HepG2 (cell line): ENCODE measurements around the gene LCN1. TPM values are rescaled to one million over a fixed set of nuclear protein-coding genes. Genes with fewer than 3 reads are reported as not detected.

Experiments used
- ATAC-seq: fragments of 200-7000 bp; cut with Tn5 transposase; 3 replicates; pipeline ENCODE4 v1.9.1; 2020; ENCODE audit warnings: mild to moderate bottlenecking, moderate library complexity
- BruUV-seq: library from RNA; stranded (reverse); fragments of 400-500 nt; replicated peaks from 2 replicates; lab custom pipeline; 2021; lab: Mats Ljungman, UMichigan
- CTCF ChIA-PET: fragments of 300-600 bp; formaldehyde crosslinking; extraction: SDS; loops from one replicate; lab custom pipeline; 2021; ENCODE audit warnings: low total read pairs, inconsistent platforms, low intra/inter-chr PET ratio; lab: Yijun Ruan, JAX
- POLR2A ChIA-PET: fragments of 350-600 bp; sonication (Branson Sonifier 250); formaldehyde crosslinking; loops from one replicate; lab custom pipeline; 2020; ENCODE audit warnings: antibody characterized with exemption, inconsistent platforms; lab: Yijun Ruan, JAX
- DNase-seq: peaks from one replicate; pipeline ENCODE4 v3.0.0-alpha.2; 2015; ENCODE audit warnings: low spot score
- FAIRE-seq: peaks from 3 replicates; lab custom pipeline; 2011; peaks lifted over from hg19 to GRCh38; lab: Jason Lieb, UNC
- H2AFZ ChIP-seq: one replicate; pipeline ENCODE4 v1.6.1; 2011; ENCODE audit warnings: low read length, inconsistent platforms
- H3K27ac ChIP-seq: fragments of 300-600 bp; 3 replicates; pipeline ENCODE4 v1.8.0; 2011; ENCODE audit warnings: mixed run types, mild to moderate bottlenecking, mixed read lengths, low read length, inconsistent platforms; ENCODE audit not compliant: insufficient read depth; ENCODE audit errors: extremely low read length
- H3K27me3 ChIP-seq, 2 experiments: fragments of 200-600 bp in 1 of 2; 2 replicates in 1 of 2; 3 replicates in 1 of 2; pipeline versions ENCODE4 v1.6.0 to v1.8.0; 2011; ENCODE audit warnings: low read length in 2 of 2, mild to moderate bottlenecking in 2 of 2, moderate library complexity in 2 of 2, inconsistent platforms in 1 of 2; ENCODE audit not compliant: insufficient read depth in 2 of 2, control insufficient read depth in 1 of 2
- H3K36me3 ChIP-seq, 2 experiments: fragments of 200-600 bp in 1 of 2; replicated peaks in 1 of 2; 2 replicates in 1 of 2; 3 replicates in 1 of 2; pipeline versions ENCODE4 v1.5.1 to v1.8.0; 2011; ENCODE audit warnings: low read length in 2 of 2, inconsistent platforms in 1 of 2; ENCODE audit not compliant: insufficient read depth in 2 of 2, control insufficient read depth in 1 of 2
- H3K4me1 ChIP-seq: 2 replicates; pipeline ENCODE4 v1.5.1; 2012; ENCODE audit warnings: low read length, inconsistent platforms; ENCODE audit not compliant: insufficient read depth
- H3K4me2 ChIP-seq: 2 replicates; pipeline ENCODE4 v1.6.0; 2011; ENCODE audit warnings: low read depth, low read length, inconsistent platforms
- H3K4me3 ChIP-seq, 3 experiments: fragments of 200-600 bp in 1 of 3; sonication (generic), shearing (Covaris generic) in 1 of 3; replicated peaks in 1 of 3; 2 replicates each; pipeline ENCODE4 v1.5.1; 2011 to 2016; ENCODE audit warnings: low read length in 3 of 3, inconsistent platforms in 2 of 3, low read depth in 2 of 3, mild to moderate bottlenecking in 2 of 3, control low read depth in 1 of 3, mixed read lengths in 1 of 3; ENCODE audit not compliant: insufficient read depth in 1 of 3
- H3K79me2 ChIP-seq: one replicate; pipeline ENCODE4 v1.6.1; 2011; ENCODE audit warnings: low read length, inconsistent platforms; ENCODE audit not compliant: insufficient read depth
- H3K9ac ChIP-seq: 2 replicates; pipeline ENCODE4 v1.6.0; 2011; ENCODE audit warnings: mild to moderate bottlenecking, low read depth, low read length, inconsistent platforms; ENCODE audit not compliant: insufficient read depth
- H3K9me3 ChIP-seq: 2 replicates; pipeline ENCODE4 v1.5.1; 2012; ENCODE audit warnings: mild to moderate bottlenecking, low read length
- H4K20me1 ChIP-seq: 2 replicates; pipeline ENCODE4 v1.6.0; 2011; ENCODE audit warnings: inconsistent platforms, mild to moderate bottlenecking, low read length, moderate library complexity; ENCODE audit not compliant: insufficient read depth
- CTCF ChIP-seq: sonication (generic); formaldehyde crosslinking; IDR thresholded peaks from 2 replicates; pipeline ENCODE4 v1.5.0; 2020; ENCODE audit warnings: mild to moderate bottlenecking, missing genetic modification reagents, moderate library complexity
- ELF4 ChIP-seq: sonication (generic); formaldehyde crosslinking; IDR thresholded peaks from 2 replicates; pipeline ENCODE4 v1.5.0; 2020; ENCODE audit warnings: missing genetic modification reagents, mild to moderate bottlenecking, moderate library complexity, borderline replicate concordance
- REXO4 ChIP-seq: sonication (generic); formaldehyde crosslinking; IDR thresholded peaks from 2 replicates; pipeline ENCODE4 v1.8.0; 2022; ENCODE audit warnings: missing genetic modification reagents, mild to moderate bottlenecking, borderline replicate concordance
- SKI ChIP-seq: fragments of 450-650 bp; IDR thresholded peaks from one replicate; pipeline ENCODE4 v1.6.1; 2018; ENCODE audit warnings: mild to moderate bottlenecking; ENCODE audit not compliant: partially characterized antibody
- ZNF558 ChIP-seq: sonication (generic); formaldehyde crosslinking; IDR thresholded peaks from 2 replicates; pipeline ENCODE4 v1.9.0; 2022; ENCODE audit warnings: mild to moderate bottlenecking, missing genetic modification reagents, borderline replicate concordance
- WGBS: methylation state at CpG from one replicate; pipeline ENCODE4 v1.1.6; 2017; ENCODE audit warnings: low lambda C conversion rate; 5-methylcytosine and 5-hydroxymethylcytosine counted together
- in situ Hi-C: cut with HindIII; loops from 2 replicates; pipeline ENCODE4 v1.10.0; 2017; ENCODE audit warnings: low pct_unique_long_range_greater_than_20kb; ENCODE audit not compliant: extremely low pct_ligation_motif_present
- intact Hi-C: fragments of 100-400 bp; cut with micrococcal nuclease; formaldehyde crosslinking; loops from one replicate; pipeline ENCODE4 v1.10.0; 2022; ENCODE audit not compliant: unreplicated experiment
- polyA plus RNA-seq, 8 experiments: library from polyadenylated mRNA; depleted of rRNA in 3 of 8; stranded (reverse) in 7 of 8; unstranded in 1 of 8; fragments of >200 nt; fragmentation: Illumina TruSeq in 4 of 8; extraction: Trizol in 4 of 8; gene quantifications; 2 replicates each; pipeline versions ENCODE4 v1.2.1 to v1.2.3, GENCODE V29; 2011 to 2016; ENCODE audit warnings: low read depth in 4 of 8, missing spikeins in 1 of 8, mixed read lengths in 1 of 8; ENCODE audit not compliant: insufficient read depth in 1 of 8
- total RNA-seq, 5 experiments: library from RNA; depleted of rRNA; stranded (reverse); fragments of >200 nt; fragmentation: Illumina TruSeq; extraction: Trizol; gene quantifications; 2 replicates each; pipeline ENCODE4 v1.2.3, GENCODE V29; 2016; ENCODE audit warnings: low read depth in 1 of 5
- TF ChIP-seq, protein P1 (sequence below): sonication (generic); formaldehyde crosslinking; IDR thresholded peaks from 2 replicates; pipeline ENCODE4 v1.4.0; 2020; ENCODE audit warnings: missing genetic modification reagents, mild to moderate bottlenecking, borderline replicate concordance

The LCN1 gene
- total and polyA plus RNA-seq, 2 of the 13 experiments (the other 11 are each of a cell fraction or from before 2014, with no cell fraction given) = not detected

DNA sequence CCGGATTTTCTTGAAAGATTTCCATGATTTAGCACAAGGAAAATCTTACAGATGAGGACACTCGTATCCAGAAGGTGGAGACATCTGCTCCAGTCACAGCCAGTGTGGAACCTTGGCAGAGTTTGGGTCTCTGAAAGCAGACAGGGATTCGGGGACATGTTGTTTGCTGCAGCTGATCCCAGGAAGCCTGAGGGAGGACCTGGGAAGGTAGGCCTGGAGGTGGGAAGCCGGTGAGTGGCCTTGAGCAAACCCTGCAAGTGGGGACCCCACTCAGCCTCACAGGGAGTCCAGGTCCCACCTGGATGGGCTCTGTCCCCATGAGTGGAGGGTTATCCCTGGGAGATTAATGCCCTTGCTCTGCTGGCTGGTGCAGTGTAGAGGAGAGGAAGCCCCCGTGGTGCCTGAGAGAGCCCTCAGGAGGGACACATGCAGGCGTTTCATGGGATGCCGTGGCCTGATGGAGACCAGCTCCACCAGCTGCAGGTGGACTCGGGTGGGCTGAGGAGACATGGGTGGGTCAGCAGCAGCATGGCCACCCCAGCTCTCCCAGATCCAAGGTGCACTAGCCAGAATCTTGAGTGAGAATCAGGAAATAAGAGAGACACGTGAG is 12.9 kb upstream of the LCN1 start:
- Histone ChIP-seq H3K27ac (no peak overlapping the region), H2AFZ (no peak overlapping the region), H3K9ac (no peak overlapping the region), H3K79me2 (no peaks in the 10 kb centered on the region), H3K9me3 (no peaks in the 10 kb centered on the region), H3K4me1 (peaks cover 17% of the 10 kb centered on the region), H3K4me3 (no peak overlapping the region), H4K20me1 (peaks cover 9% of the 10 kb centered on the region), H3K4me2 (no peak overlapping the region), H3K36me3 (peaks cover 8 to 17% of the 10 kb centered on the region in 2 experiments), H3K27me3 (peaks cover 3 to 23% of the 10 kb centered on the region in 2 experiments; a peak in 3 of 5 replicates)
- no peak for DNase-seq
- BruUV-seq = no TSS peak
- TF ChIP-seq SKI = no peak
- in situ Hi-C loops = no loop called here
- no peak for ATAC-seq
- ChIA-PET POLR2A (no interaction called here), CTCF (no interaction called here)
- intact Hi-C loops = no loop called here
- FAIRE-seq = no peak
- WGBS = 17% methylated on average over 7 of the region's 9 CpGs

DNA sequence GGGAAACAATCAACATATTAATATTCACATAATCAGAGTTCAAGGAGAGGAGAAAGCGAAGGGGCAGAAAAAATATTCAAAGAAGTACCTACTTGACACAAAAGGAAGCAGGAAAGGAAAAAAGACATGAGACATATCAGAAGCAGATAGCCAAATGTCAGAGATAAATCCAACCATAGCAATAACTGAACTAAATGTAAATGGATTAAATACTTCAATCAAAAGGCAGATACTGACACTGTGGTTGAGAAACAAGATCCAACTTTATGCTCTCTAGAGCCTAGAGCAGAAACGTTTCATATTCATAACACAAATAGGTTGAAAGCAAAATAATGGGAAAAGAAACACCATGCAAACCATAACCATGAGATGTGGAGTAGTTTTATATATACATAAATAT is 11.8 kb upstream of the LCN1 start:
- Histone ChIP-seq H2AFZ (no peak overlapping the region), H3K4me2 (no peak overlapping the region), H3K9ac (no peak overlapping the region), H3K9me3 (no peaks in the 10 kb centered on the region), H3K27ac (no peak overlapping the region), H3K4me3 (no peak overlapping the region), H4K20me1 (peaks cover 6% of the 10 kb centered on the region), H3K27me3 (peaks cover 3 to 29% of the 10 kb centered on the region in 2 experiments; a peak in 3 of 5 replicates), H3K79me2 (no peaks in the 10 kb centered on the region), H3K4me1 (peaks cover 17% of the 10 kb centered on the region), H3K36me3 (peaks cover 0 to 6% of the 10 kb centered on the region in 2 experiments; a peak in 3 of 5 replicates)
- FAIRE-seq = no peak
- no TSS peak for BruUV-seq
- intact Hi-C loops (no loop called here), in situ Hi-C loops (no loop called here)
- DNase-seq = no peak
- POLR2A ChIA-PET = no interaction called here
- no peak for ATAC-seq
- CTCF ChIA-PET = no interaction called here
- 30% methylated on average over 2 of the region's 2 CpGs for WGBS
- TF ChIP-seq REXO4 (CRISPR knock-in tag) (no peak), ZNF558 (CRISPR knock-in tag) (no peak), CTCF (no peak), ELF4 (CRISPR knock-in tag) (no peak)
- TF ChIP-seq, protein P1, sequence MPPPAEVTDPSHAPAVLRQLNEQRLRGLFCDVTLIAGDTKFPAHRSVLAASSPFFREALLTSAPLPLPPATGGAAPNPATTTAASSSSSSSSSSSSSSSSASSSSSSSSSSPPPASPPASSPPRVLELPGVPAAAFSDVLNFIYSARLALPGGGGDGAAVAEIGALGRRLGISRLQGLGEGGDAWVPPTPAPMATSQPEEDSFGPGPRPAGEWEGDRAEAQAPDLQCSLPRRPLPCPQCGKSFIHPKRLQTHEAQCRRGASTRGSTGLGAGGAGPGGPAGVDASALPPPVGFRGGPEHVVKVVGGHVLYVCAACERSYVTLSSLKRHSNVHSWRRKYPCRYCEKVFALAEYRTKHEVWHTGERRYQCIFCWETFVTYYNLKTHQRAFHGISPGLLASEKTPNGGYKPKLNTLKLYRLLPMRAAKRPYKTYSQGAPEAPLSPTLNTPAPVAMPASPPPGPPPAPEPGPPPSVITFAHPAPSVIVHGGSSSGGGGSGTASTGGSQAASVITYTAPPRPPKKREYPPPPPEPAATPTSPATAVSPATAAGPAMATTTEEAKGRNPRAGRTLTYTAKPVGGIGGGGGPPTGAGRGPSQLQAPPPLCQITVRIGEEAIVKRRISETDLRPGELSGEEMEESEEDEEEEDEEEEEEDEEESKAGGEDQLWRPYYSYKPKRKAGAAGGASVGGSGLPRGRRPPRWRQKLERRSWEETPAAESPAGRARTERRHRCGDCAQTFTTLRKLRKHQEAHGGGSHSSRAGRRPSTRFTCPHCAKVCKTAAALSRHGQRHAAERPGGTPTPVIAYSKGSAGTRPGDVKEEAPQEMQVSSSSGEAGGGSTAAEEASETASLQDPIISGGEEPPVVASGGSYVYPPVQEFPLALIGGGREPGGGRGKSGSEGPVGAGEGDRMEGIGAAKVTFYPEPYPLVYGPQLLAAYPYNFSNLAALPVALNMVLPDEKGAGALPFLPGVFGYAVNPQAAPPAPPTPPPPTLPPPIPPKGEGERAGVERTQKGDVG (CRISPR knock-in tag) = no peak
